ENCODE data around the gene BTBD9. TPM values are rescaled to one million over a fixed set of nuclear protein-coding genes. Genes with fewer than 3 reads are reported as not detected.

The BTBD9 gene
- total RNA-seq, 1 donor from 2014 or later, result 10.3 TPM

DNA sequence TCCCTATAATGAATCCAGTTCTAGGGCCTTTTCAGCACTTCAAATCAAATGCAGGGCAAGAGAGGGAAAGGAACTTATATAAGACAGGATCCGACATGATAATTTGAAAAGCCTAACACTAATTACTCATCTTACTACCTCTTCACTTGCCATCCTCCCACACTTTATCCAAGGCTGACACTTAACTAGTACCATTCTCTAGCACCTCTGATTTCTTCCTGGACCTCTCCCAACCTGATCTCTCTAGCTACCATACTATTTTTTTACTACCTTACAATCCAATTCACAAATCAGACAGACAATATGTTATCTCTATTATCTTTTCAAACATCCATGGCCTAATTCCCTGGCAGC is 50.4 kb downstream of the BTBD9 start:
- Histone ChIP-seq H2AFZ (ENCODE audit: low read depth, low read length) (no peak overlapping the region), H3K36me3 (ENCODE audit: insufficient read depth, low read length) (no peaks in the 10 kb centered on the region), H3K27ac (ENCODE audit: low read depth, low read length) (no peak overlapping the region), H3K9me3 (ENCODE audit: insufficient read depth, low read depth, low read length) (no peaks in the 10 kb centered on the region), H3K4me2 (ENCODE audit: low read length) (no peak overlapping the region), H3K4me3 (ENCODE audit: insufficient read depth, low read depth, low read length) (no peak overlapping the region), H3K4me1 (ENCODE audit: insufficient read depth, low read length) (no peaks in the 10 kb centered on the region), H3K79me2 (ENCODE audit: insufficient read depth, low read length) (no peaks in the 10 kb centered on the region), H3K27me3 (ENCODE audit: insufficient read depth, low read length) (no peaks in the 10 kb centered on the region), H3K9ac (ENCODE audit: low read length) (no peak overlapping the region), H4K20me1 (ENCODE audit: insufficient read depth, low read length) (peaks cover 3% of the 10 kb centered on the region)
- Mint-ChIP-seq H3K27me3 (ENCODE audit: low read depth, unreplicated experiment) (no peaks in the 10 kb centered on the region), H3K4me3 (ENCODE audit: unreplicated experiment) (no peak overlapping the region), H3K9me3 (ENCODE audit: unreplicated experiment) (no peaks in the 10 kb centered on the region), H3K36me3 (ENCODE audit: low read depth, unreplicated experiment) (peaks cover 3% of the 10 kb centered on the region), H3K27ac (ENCODE audit: unreplicated experiment) (no peak overlapping the region), H3K4me1 (ENCODE audit: low read depth, unreplicated experiment) (peaks cover 20% of the 10 kb centered on the region)
- DNase-seq (ENCODE audit: low read depth) (no peak), FAIRE-seq (no peak)
- TF ChIP-seq CTCF (IDR thresholded peaks at IDR 0.05; ENCODE audit: insufficient read depth, low read depth, low read length), result no peak
- no peak for TF ChIP-seq EZH2 (IDR thresholded peaks at IDR 0.05; ENCODE audit: insufficient read depth, low read length)

DNA sequence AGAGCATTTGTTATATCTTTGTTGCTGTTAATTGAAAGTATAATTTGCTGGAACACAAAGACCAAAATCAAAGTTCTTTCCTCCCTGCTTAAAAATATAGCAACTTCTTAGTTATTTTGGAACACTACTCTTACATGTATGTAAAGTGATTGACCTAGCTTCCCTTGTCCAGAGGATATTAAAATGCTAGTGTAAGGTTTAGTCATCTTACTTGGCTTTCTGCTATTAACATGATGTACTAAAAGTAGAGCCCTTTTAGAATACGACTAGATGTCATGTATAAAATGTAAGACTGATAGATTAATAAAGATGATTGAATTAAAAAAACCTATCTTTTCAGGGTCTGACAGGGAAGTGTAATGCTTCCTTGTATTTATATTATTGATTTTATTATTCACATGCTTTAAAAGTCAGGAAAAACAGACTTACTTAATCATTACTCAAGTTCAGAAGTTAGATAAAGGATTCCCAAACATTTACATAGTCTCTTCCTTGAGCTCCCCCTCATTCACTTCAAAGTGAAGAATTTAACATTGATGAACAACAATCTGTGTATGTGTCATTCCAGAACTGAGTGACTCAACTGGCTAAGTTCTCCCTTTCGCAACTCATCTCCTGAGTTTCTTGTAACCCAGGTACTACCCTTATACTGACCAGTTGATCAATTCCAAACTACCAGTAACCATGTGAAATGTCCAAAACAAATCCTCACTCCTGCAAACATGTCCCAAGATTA is 50.9 kb downstream of the BTBD9 start:
- Histone ChIP-seq H3K9me3 (ENCODE audit: insufficient read depth, low read depth, low read length) (no peaks in the 10 kb centered on the region), H3K36me3 (ENCODE audit: insufficient read depth, low read length) (no peaks in the 10 kb centered on the region), H3K4me3 (ENCODE audit: insufficient read depth, low read depth, low read length) (no peak overlapping the region), H2AFZ (ENCODE audit: low read depth, low read length) (no peak overlapping the region), H3K27me3 (ENCODE audit: insufficient read depth, low read length) (no peaks in the 10 kb centered on the region), H3K79me2 (ENCODE audit: insufficient read depth, low read length) (no peaks in the 10 kb centered on the region), H4K20me1 (ENCODE audit: insufficient read depth, low read length) (peaks cover 3% of the 10 kb centered on the region), H3K4me2 (ENCODE audit: low read length) (no peak overlapping the region), H3K4me1 (ENCODE audit: insufficient read depth, low read length) (no peaks in the 10 kb centered on the region), H3K9ac (ENCODE audit: low read length) (no peak overlapping the region), H3K27ac (ENCODE audit: low read depth, low read length) (no peak overlapping the region)
- no peak overlapping the region for H3K4me3 Mint-ChIP-seq (ENCODE audit: unreplicated experiment)
- H3K36me3 Mint-ChIP-seq (ENCODE audit: low read depth, unreplicated experiment), result peaks cover 3% of the 10 kb centered on the region
- DNase-seq (ENCODE audit: low read depth) (peak; percentile 50), FAIRE-seq (no peak)
- H3K27ac Mint-ChIP-seq (ENCODE audit: unreplicated experiment), result no peak overlapping the region
- peaks cover 20% of the 10 kb centered on the region for H3K4me1 Mint-ChIP-seq (ENCODE audit: low read depth, unreplicated experiment)
- H3K9me3 Mint-ChIP-seq (ENCODE audit: unreplicated experiment), result no peaks in the 10 kb centered on the region
- H3K27me3 Mint-ChIP-seq (ENCODE audit: low read depth, unreplicated experiment), result no peaks in the 10 kb centered on the region
- TF ChIP-seq EZH2 (IDR thresholded peaks at IDR 0.05; ENCODE audit: insufficient read depth, low read length) (no peak), CTCF (IDR thresholded peaks at IDR 0.05; ENCODE audit: insufficient read depth, low read depth, low read length) (no peak)

GRCh38 chr6:38587766-38588362 is 51.9 kb downstream of the BTBD9 start:
- H3K79me2 ChIP-seq (ENCODE audit: insufficient read depth, low read length), result no peaks in the 10 kb centered on the region
- H3K4me2 ChIP-seq (ENCODE audit: low read length), result no peak overlapping the region
- H3K27ac Mint-ChIP-seq (ENCODE audit: unreplicated experiment), result no peak overlapping the region
- H3K27ac ChIP-seq (ENCODE audit: low read depth, low read length), result no peak overlapping the region
- peaks cover 3% of the 10 kb centered on the region for H4K20me1 ChIP-seq (ENCODE audit: insufficient read depth, low read length)
- peaks cover 3% of the 10 kb centered on the region for H3K36me3 Mint-ChIP-seq (ENCODE audit: low read depth, unreplicated experiment)
- peaks cover 12% of the 10 kb centered on the region for H3K4me1 Mint-ChIP-seq (ENCODE audit: low read depth, unreplicated experiment)
- no peaks in the 10 kb centered on the region for H3K27me3 ChIP-seq (ENCODE audit: insufficient read depth, low read length)
- H3K4me3 Mint-ChIP-seq (ENCODE audit: unreplicated experiment), result no peak overlapping the region
- H3K9me3 Mint-ChIP-seq (ENCODE audit: unreplicated experiment), result no peaks in the 10 kb centered on the region
- no peaks in the 10 kb centered on the region for H3K9me3 ChIP-seq (ENCODE audit: insufficient read depth, low read depth, low read length)
- H3K9ac ChIP-seq (ENCODE audit: low read length), result no peak overlapping the region
- H3K4me1 ChIP-seq (ENCODE audit: insufficient read depth, low read length), result no peaks in the 10 kb centered on the region
- H3K36me3 ChIP-seq (ENCODE audit: insufficient read depth, low read length), result no peaks in the 10 kb centered on the region
- no peaks in the 10 kb centered on the region for H3K27me3 Mint-ChIP-seq (ENCODE audit: low read depth, unreplicated experiment)
- H2AFZ ChIP-seq (ENCODE audit: low read depth, low read length), result no peak overlapping the region
- TF ChIP-seq CTCF (IDR thresholded peaks at IDR 0.05; ENCODE audit: insufficient read depth, low read depth, low read length) (no peak), EZH2 (IDR thresholded peaks at IDR 0.05; ENCODE audit: insufficient read depth, low read length) (no peak)
- H3K4me3 ChIP-seq (ENCODE audit: insufficient read depth, low read depth, low read length), result no peak overlapping the region
- DNase-seq (ENCODE audit: low read depth) (no peak), FAIRE-seq (no peak)
